H1 (cell line): ENCODE measurements around the gene EOLA1. TPM values are rescaled to one million over a fixed set of nuclear protein-coding genes. Genes with fewer than 3 reads are reported as not detected.

Source experiments
- CTCF ChIA-PET: fragments of 300-600 bp; sonication (Branson Sonifier 250); formaldehyde crosslinking; loops from one replicate; lab custom pipeline; 2021; ENCODE audit not compliant: partially characterized antibody; lab: Charles Lee
- POLR2A ChIA-PET: fragments of 300-600 bp; sonication (Branson Sonifier 250); formaldehyde crosslinking; loops from one replicate; lab custom pipeline; 2021; ENCODE audit warnings: inconsistent platforms; ENCODE audit not compliant: partially characterized antibody; lab: Charles Lee
- DNase-seq, 2 experiments: peaks; one replicate each; pipeline versions ENCODE4 v3.0.0 to v3.0.0-alpha.2; 2010 to 2022; ENCODE audit warnings: low spot score in 2 of 2, low read depth in 1 of 2, mixed read lengths in 1 of 2
- FAIRE-seq: peaks from 2 replicates; lab custom pipeline; 2011; peaks lifted over from hg19 to GRCh38; lab: Jason Lieb, UNC
- H2AFZ ChIP-seq: 2 replicates; pipeline ENCODE4 v1.8.1; 2012; ENCODE audit warnings: low read length, inconsistent platforms
- H2AK5ac ChIP-seq: 2 replicates; pipeline ENCODE4 v1.6.1; 2013; ENCODE audit warnings: low read depth, low read length
- H2BK120ac ChIP-seq: replicated peaks from 2 replicates; pipeline ENCODE3; 2013; ENCODE audit warnings: low read depth, low read length, inconsistent platforms
- H2BK12ac ChIP-seq: 2 replicates; pipeline ENCODE4 v1.6.1; 2013; ENCODE audit warnings: low read depth, low read length
- H2BK15ac ChIP-seq: 2 replicates; pipeline ENCODE4 v1.6.1; 2013; ENCODE audit warnings: low read length
- H2BK20ac ChIP-seq: 2 replicates; pipeline ENCODE4 v1.6.1; 2013; ENCODE audit warnings: low read length
- H2BK5ac ChIP-seq: 2 replicates; pipeline ENCODE4 v1.6.1; 2013; ENCODE audit warnings: low read depth, low read length
- H3K14ac ChIP-seq: 2 replicates; pipeline ENCODE4 v1.6.1; 2013; ENCODE audit warnings: inconsistent platforms; ENCODE audit not compliant: insufficient read length
- H3K18ac ChIP-seq: 2 replicates; pipeline ENCODE4 v1.6.1; 2013; ENCODE audit warnings: low read length; ENCODE audit errors: extremely low read depth
- H3K23ac ChIP-seq: 2 replicates; pipeline ENCODE4 v1.6.1; 2013; ENCODE audit warnings: inconsistent platforms; ENCODE audit not compliant: insufficient read length
- H3K23me2 ChIP-seq: 2 replicates; pipeline ENCODE4 v1.6.1; 2013; ENCODE audit warnings: low read depth, low read length
- H3K27ac ChIP-seq: 2 replicates; pipeline ENCODE4 v1.6.1; 2011; ENCODE audit warnings: low read depth, low read length, inconsistent platforms
- H3K27me3 ChIP-seq, 4 experiments: replicated peaks in 1 of 4; 1 replicate in 1 of 4; 2 replicates in 3 of 4; pipeline versions ENCODE4 v1.6.1 to v1.8.1; 2011 to 2013; ENCODE audit warnings: low read length in 3 of 4, mild to moderate bottlenecking in 3 of 4, inconsistent platforms in 2 of 4, mixed read lengths in 2 of 4, moderate library complexity in 1 of 4; ENCODE audit not compliant: control insufficient read depth in 3 of 4, insufficient read depth in 3 of 4; ENCODE audit errors: extremely low read depth in 1 of 4
- H3K36me3 ChIP-seq, 4 experiments: 2 replicates each; pipeline versions ENCODE4 v1.6.1 to v1.8.1; 2011 to 2013; ENCODE audit warnings: mild to moderate bottlenecking in 4 of 4, low read length in 3 of 4, moderate library complexity in 2 of 4, control low read depth in 1 of 4, inconsistent platforms in 1 of 4; ENCODE audit not compliant: insufficient read depth in 4 of 4, control insufficient read depth in 2 of 4
- H3K4ac ChIP-seq: replicated peaks from 2 replicates; pipeline ENCODE3; 2013; ENCODE audit warnings: low read length, low read depth, mixed read lengths, inconsistent platforms; ENCODE audit not compliant: insufficient read length
- H3K4me1 ChIP-seq, 4 experiments: replicated peaks in 1 of 4; 1 replicate in 1 of 4; 2 replicates in 3 of 4; pipeline versions ENCODE4 v1.6.1 to v1.8.1; 2011 to 2013; ENCODE audit warnings: low read length in 3 of 4, inconsistent platforms in 2 of 4, mixed read lengths in 1 of 4; ENCODE audit not compliant: insufficient read depth in 4 of 4, control insufficient read depth in 3 of 4
- H3K4me2 ChIP-seq, 2 experiments: 2 replicates each; pipeline versions ENCODE4 v1.6.1 to v1.8.1; 2011 to 2013; ENCODE audit warnings: low read depth in 2 of 2, low read length in 2 of 2, control low read depth in 1 of 2, inconsistent platforms in 1 of 2, mild to moderate bottlenecking in 1 of 2; ENCODE audit not compliant: insufficient read depth in 1 of 2
- H3K4me3 ChIP-seq, 4 experiments: fragments of 200-600, 300-600 bp in 1 of 4; sonication (generic), shearing (Covaris generic), sonication (Bioruptor Twin) in 1 of 4; 2 replicates each; pipeline versions ENCODE4 v1.5.1 to v1.8.1; 2011 to 2016; ENCODE audit warnings: low read length in 4 of 4, low read depth in 3 of 4, control low read depth in 2 of 4, inconsistent platforms in 2 of 4, mild to moderate bottlenecking in 2 of 4, mixed read lengths in 1 of 4, moderate library complexity in 1 of 4; ENCODE audit not compliant: insufficient read depth in 2 of 4; ENCODE audit errors: extremely low read depth in 1 of 4
- H3K56ac ChIP-seq: replicated peaks from 2 replicates; pipeline ENCODE3; 2013; ENCODE audit warnings: low read depth, mild to moderate bottlenecking, mixed read lengths, low read length, inconsistent platforms; ENCODE audit not compliant: insufficient read length
- H3K79me1 ChIP-seq: 2 replicates; pipeline ENCODE4 v1.6.1; 2013; ENCODE audit warnings: low read depth, low read length, control low read depth
- H3K79me2 ChIP-seq, 2 experiments: 2 replicates each; pipeline versions ENCODE4 v1.6.1 to v1.8.1; 2012 to 2013; ENCODE audit warnings: low read length in 2 of 2, mild to moderate bottlenecking in 2 of 2, inconsistent platforms in 1 of 2; ENCODE audit not compliant: insufficient read depth in 2 of 2, control insufficient read depth in 1 of 2
- H3K9ac ChIP-seq, 4 experiments: replicated peaks in 1 of 4; 1 replicate in 1 of 4; 2 replicates in 3 of 4; pipeline versions ENCODE4 v1.6.1 to v1.8.1; 2011 to 2013; ENCODE audit warnings: low read depth in 3 of 4, low read length in 3 of 4, control low read depth in 2 of 4, mild to moderate bottlenecking in 2 of 4, moderate library complexity in 2 of 4, inconsistent platforms in 1 of 4; ENCODE audit errors: extremely low read depth in 1 of 4
- H3K9me3 ChIP-seq, 2 experiments: 2 replicates each; pipeline versions ENCODE4 v1.6.1 to v1.8.1; 2012 to 2013; ENCODE audit warnings: mild to moderate bottlenecking in 2 of 2, moderate library complexity in 2 of 2, control low read depth in 1 of 2, inconsistent platforms in 1 of 2, low read depth in 1 of 2, low read length in 1 of 2, mixed read lengths in 1 of 2; ENCODE audit not compliant: insufficient read depth in 2 of 2
- H4K20me1 ChIP-seq, 2 experiments: replicated peaks in 1 of 2; 2 replicates each; pipeline versions ENCODE3 to v1.8.1; 2011 to 2013; ENCODE audit warnings: inconsistent platforms in 2 of 2, low read length in 2 of 2, mild to moderate bottlenecking in 1 of 2; ENCODE audit not compliant: insufficient read depth in 2 of 2, control insufficient read depth in 1 of 2
- H4K5ac ChIP-seq: 2 replicates; pipeline ENCODE4 v1.6.1; 2013; ENCODE audit warnings: low read length, low read depth, mixed read lengths, inconsistent platforms; ENCODE audit not compliant: insufficient read length
- H4K8ac ChIP-seq: 2 replicates; pipeline ENCODE4 v1.8.0; 2013; ENCODE audit warnings: mild to moderate bottlenecking, moderate library complexity, low read length, inconsistent platforms; ENCODE audit not compliant: insufficient read depth; ENCODE audit errors: extremely low read depth
- H4K91ac ChIP-seq: replicated peaks from 2 replicates; pipeline ENCODE3; 2013; ENCODE audit warnings: low read length, mixed read lengths, inconsistent platforms; ENCODE audit not compliant: insufficient read length
- ASH2L ChIP-seq: fragments of 200-600, 300-600 bp; sonication (generic); IDR thresholded peaks from one replicate; pipeline ENCODE4 v1.7.1; 2017; ENCODE audit warnings: low read length
- CBX8 ChIP-seq: fragments of 300-800, 300-1000 bp; sonication (generic); IDR thresholded peaks from 2 replicates; pipeline ENCODE4 v1.7.1; 2016; ENCODE audit warnings: low read depth, low read length, borderline replicate concordance
- CREB1 ChIP-seq: IDR thresholded peaks from 2 replicates; pipeline ENCODE4 v1.6.1; 2012; ENCODE audit warnings: inconsistent platforms
- E2F6 ChIP-seq: IDR thresholded peaks from 2 replicates; pipeline ENCODE4 v1.6.1; 2012; ENCODE audit warnings: inconsistent platforms
- JUND ChIP-seq: IDR thresholded peaks from 2 replicates; pipeline ENCODE4 v1.6.1; 2011; ENCODE audit warnings: mild to moderate bottlenecking, improper control_type of control experiment, low read length
- KDM4A ChIP-seq: IDR thresholded peaks from one replicate; pipeline ENCODE4 v1.7.1; 2012; ENCODE audit warnings: low read depth, mild to moderate bottlenecking, moderate library complexity, low read length, inconsistent platforms; ENCODE audit not compliant: severe bottlenecking
- MAX ChIP-seq: IDR thresholded peaks from 2 replicates; pipeline ENCODE4 v1.6.1; 2012; ENCODE audit warnings: inconsistent platforms
- PHF8 ChIP-seq: fragments of 200-600 bp; sonication (generic); conservative IDR thresholded peaks from 2 replicates; pipeline ENCODE4 v1.7.1; 2012; ENCODE audit warnings: low read depth, mild to moderate bottlenecking, inconsistent platforms, low read length, moderate library complexity
- POLR2AphosphoS5 ChIP-seq: IDR thresholded peaks from 2 replicates; pipeline ENCODE4 v1.6.1; 2011; ENCODE audit warnings: low read depth, low read length
- RBBP5 ChIP-seq: IDR thresholded peaks from 2 replicates; pipeline ENCODE4 v1.7.1; 2012; ENCODE audit warnings: low read depth, mild to moderate bottlenecking, inconsistent platforms, low read length, moderate library complexity, borderline replicate concordance
- YY1 ChIP-seq: IDR thresholded peaks from 2 replicates; pipeline ENCODE4 v1.6.1; 2011; ENCODE audit warnings: low read depth, mild to moderate bottlenecking, low read length
- WGBS, 2 experiments: shearing (Covaris generic) in 1 of 2; methylation state at CpG; one replicate each; pipeline versions ENCODE4 v1.1.6 to v1.1.7; 2013 to 2015; ENCODE audit warnings: low lambda C conversion rate in 2 of 2, mixed read lengths in 2 of 2, inconsistent platforms in 1 of 2, low coverage in 1 of 2, missing lambda C conversion rate in 1 of 2; ENCODE audit not compliant: insufficient replicate concordance in 2 of 2, insufficient coverage in 1 of 2, insufficient read length in 1 of 2; ENCODE audit errors: extremely low coverage in 1 of 2, missing lambda C conversion rate in 1 of 2; 5-methylcytosine and 5-hydroxymethylcytosine counted together
- polyA plus RNA-seq, 7 experiments: library from polyadenylated mRNA; depleted of rRNA in 3 of 7; stranded (reverse) in 5 of 7; unstranded in 2 of 7; fragments of >200 nt in 5 of 7; fragments of 200-250 nt in 2 of 7; gene quantifications; 1 replicate in 5 of 7; 2 replicates in 1 of 7; 4 replicates in 1 of 7; pipeline versions ENCODE4 v1.2.1 to v1.2.3, GENCODE V29; 2011 to 2013; ENCODE audit warnings: missing spikeins in 2 of 7, mixed read lengths in 2 of 7
- total RNA-seq: library from RNA; stranded (reverse); fragmentation: NEBNext Ultra II Directional; extraction: Animal tissue kit (Norgen Biotek cat#: 25700); gene quantifications from 2 replicates; pipeline ENCODE4 v1.2.1, GENCODE V29; 2021

EOLA1 gene
- total and polyA plus RNA-seq, 2 of the 8 experiments (the other 6 are each of a cell fraction or from before 2014, with no cell fraction given): 5.4 to 7.6 TPM

DNA sequence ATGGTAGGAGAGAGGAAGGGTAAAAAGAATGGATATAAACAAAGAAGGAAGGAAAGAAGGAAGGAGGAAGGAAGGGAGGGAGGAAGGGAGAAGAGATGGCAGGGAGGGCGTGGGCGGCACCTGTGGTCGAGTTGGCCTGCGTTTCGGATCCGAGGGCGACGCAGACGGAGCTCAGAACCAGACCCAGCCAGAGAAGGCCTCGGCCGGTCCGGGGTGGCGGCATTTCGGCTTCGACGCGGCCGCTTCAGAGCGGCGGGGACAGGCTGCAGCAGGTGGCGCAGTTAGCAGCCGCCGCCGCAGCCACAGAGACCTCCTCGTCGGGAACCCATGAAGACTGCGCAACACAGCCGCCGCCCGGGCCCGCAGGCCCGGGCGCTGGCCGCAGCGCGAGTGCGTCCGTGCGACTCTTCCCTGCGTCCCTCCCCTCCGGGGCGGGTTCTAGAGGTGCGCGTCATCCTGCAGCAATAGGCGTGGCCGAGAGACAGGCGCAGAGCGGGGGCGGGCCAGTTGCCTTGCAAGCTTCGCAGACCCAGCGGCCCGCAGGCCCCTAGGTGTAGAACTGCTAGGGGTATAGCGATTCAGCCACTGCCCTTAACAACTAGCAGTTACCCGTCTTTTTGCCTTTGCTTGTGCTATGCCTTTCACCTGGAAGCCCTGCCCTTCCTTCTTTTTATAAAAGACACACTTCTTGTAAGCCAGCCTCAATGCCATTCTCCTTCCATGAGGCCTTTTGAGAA is 35.7 kb upstream of the EOLA1 start, which contains the start of gene IDS:
Gene IDS (minus strand): TSS at position 392 of the 737 bp plus-strand sequence. CDS start 169 bp downstream, at position 223.
- no peaks in the 10 kb centered on the region for H3K79me1 ChIP-seq
- no peak within 1 kb of the TSS for H4K5ac ChIP-seq
- peak within 1 kb of the TSS; percentile 40 to 61 (median 48) for H3K4me3 ChIP-seq
- H4K8ac ChIP-seq: peak within 1 kb of the TSS; percentile 74; the same call in 1 of the 2 replicates
- no peak within 1 kb of the TSS for H4K91ac ChIP-seq
- ChIA-PET POLR2A (interaction anchor here (0.8 to 1.3 kb wide), 2 partner anchors 14 to 34 kb away, joined by 3 read pairs; no protein-coding TSS in a partner anchor), CTCF (interaction anchor here (1.0 to 1.7 kb wide), 5 partner anchors 11 to 34 kb away, joined by 3 to 5 read pairs (median 3); no protein-coding TSS in a partner anchor)
- DNase-seq (peak; percentile 70 to 78), FAIRE-seq (peak; percentile 57)
- H2AFZ ChIP-seq: peak within 1 kb of the TSS; percentile 81
- peaks cover 0 to 4% (median 0%) of the 10 kb centered on the region in 4 experiments; a peak in 3 of 8 replicates for H3K36me3 ChIP-seq
- H3K4me1 ChIP-seq: peaks cover 0 to 3% (median 0%) of the 10 kb centered on the region in 4 experiments; a peak in 1 of 7 replicates
- no peak within 1 kb of the TSS for H3K4ac ChIP-seq
- no peaks in the 10 kb centered on the region for H4K20me1 ChIP-seq
- no peaks in the 10 kb centered on the region for H3K79me2 ChIP-seq
- H2BK20ac ChIP-seq: no peak within 1 kb of the TSS
- H3K23me2 ChIP-seq: peaks cover 6% of the 10 kb centered on the region; the same call in 1 of the 2 replicates
- no peak within 1 kb of the TSS for H3K23ac ChIP-seq
- WGBS, 2 experiments: 2% methylated on average over 38 of the region's 54 CpGs; no CpG with 5 or more reads in 1 of the 2 experiments
- H3K9ac ChIP-seq: peak within 1 kb of the TSS; percentile 13 to 77 (median 54)
- H3K27ac ChIP-seq: no peak within 1 kb of the TSS
- peak within 1 kb of the TSS; percentile 67 to 70 for H3K4me2 ChIP-seq
- H3K56ac ChIP-seq: no peak within 1 kb of the TSS
- H3K27me3 ChIP-seq: peaks cover 0 to 3% (median 0%) of the 10 kb centered on the region in 4 experiments; a peak in 2 of 7 replicates
- no peaks in the 10 kb centered on the region for H3K9me3 ChIP-seq
- no peak within 1 kb of the TSS for H2BK5ac ChIP-seq
- H2BK120ac ChIP-seq: no peak within 1 kb of the TSS
- H2AK5ac ChIP-seq: no peak within 1 kb of the TSS
- H3K14ac ChIP-seq: no peak within 1 kb of the TSS
- no peak within 1 kb of the TSS; the same call in 1 of the 2 replicates for H3K18ac ChIP-seq
- H2BK12ac ChIP-seq: 0 out of 2 replicates have a peak within 1 kb of the TSS, but pooled peaks have one; percentile 27
- no peak within 1 kb of the TSS for H2BK15ac ChIP-seq
- TF ChIP-seq E2F6 (peak; percentile 66), PHF8 (peak; percentile 74), RBBP5 (no peak), YY1 (no peak), ASH2L (peak; percentile 32), KDM4A (peak; percentile 33), POLR2AphosphoS5 (peak; percentile 59; the same call in 1 of the 2 replicates), CBX8 (no peak), MAX (no peak; the same call in 1 of the 2 replicates), CREB1 (peak; percentile 77; the same call in 1 of the 2 replicates), JUND (no peak)
